Measurements from ENCODE around the gene PIGZ.
A peak's percentile ranks its signal among the peaks of the same experiment; 100 is the strongest.

Gene PIGZ, protein sequence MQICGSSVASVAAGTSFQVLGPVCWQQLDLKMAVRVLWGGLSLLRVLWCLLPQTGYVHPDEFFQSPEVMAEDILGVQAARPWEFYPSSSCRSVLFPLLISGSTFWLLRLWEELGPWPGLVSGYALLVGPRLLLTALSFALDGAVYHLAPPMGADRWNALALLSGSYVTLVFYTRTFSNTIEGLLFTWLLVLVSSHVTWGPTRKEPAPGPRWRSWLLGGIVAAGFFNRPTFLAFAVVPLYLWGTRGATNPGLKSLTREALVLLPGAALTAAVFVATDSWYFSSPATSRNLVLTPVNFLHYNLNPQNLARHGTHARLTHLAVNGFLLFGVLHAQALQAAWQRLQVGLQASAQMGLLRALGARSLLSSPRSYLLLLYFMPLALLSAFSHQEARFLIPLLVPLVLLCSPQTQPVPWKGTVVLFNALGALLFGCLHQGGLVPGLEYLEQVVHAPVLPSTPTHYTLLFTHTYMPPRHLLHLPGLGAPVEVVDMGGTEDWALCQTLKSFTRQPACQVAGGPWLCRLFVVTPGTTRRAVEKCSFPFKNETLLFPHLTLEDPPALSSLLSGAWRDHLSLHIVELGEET

DNA sequence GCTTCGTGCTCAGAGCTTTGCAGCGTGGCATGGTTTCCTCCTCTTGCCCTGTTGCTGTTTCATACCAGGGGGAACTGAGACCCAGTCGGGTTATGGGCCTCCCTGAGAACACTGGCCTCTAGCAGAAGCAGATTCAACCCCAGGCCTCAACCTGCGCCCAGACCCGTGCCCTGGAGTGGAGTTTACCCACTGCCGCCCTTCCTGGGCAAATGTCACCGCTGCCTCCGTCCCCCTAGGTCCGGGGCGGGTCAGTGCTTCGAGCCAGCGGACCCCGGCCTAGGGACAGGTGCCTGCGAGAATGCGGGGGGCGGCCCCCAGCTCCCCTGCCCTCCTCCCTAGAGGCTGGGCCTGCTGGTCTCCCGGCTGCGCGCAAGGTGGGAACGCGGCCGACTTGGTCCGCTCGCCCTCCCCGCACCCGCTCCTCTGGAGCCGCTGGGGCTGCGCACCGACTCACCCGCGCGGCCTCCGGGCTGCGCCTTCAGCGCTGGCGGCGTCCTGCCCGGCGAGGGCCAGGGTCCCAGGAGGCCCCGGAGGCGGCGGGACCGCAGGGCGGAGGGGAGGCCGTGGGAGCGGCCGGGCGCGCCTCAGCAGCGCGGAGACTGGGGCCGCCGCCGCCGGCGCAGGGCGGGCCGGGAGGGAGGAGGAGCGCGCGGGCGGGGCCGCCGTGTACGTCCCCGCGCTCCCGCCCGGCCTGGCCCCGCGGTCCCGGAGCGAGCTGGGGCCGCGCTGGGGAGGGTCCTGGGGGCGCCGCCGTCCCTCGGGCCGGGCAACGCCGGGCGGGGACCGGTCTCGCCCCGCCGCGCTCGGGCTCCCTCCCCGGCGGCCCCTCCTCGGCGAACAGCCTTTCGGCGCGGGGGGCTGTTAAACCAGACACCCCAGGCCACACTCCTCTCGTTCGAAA, at the start of gene PIGZ:
Gene PIGZ, minus strand, starts transcription at position 601 of the 901 bp plus-strand sequence. CDS start 16,802 bp downstream, outside the sequence.
- DNase-seq (ENCODE audit: low spot score) = no peak

DNA sequence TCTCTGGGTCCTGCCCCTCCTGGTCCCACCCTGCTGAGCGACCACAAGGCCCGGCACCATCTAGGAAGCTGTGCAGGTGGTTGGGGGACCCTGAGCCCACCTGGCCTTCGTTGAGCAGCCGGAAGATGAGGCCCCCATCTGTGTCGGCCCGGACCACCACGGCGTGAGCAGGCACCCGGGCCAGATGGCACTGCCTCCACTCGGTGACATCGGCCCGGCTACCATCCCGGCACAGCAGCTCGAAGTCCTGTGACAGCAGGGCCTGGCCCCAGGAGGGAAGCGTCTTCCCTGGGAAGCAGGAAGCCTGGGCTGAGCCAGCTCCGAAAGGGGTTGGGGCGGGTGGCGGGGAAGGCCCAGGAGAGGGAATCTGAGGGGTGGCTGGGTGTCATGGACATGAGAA, 48.4 kb upstream of the PIGZ start:
- DNase-seq (ENCODE audit: low spot score) = no peak

DNA sequence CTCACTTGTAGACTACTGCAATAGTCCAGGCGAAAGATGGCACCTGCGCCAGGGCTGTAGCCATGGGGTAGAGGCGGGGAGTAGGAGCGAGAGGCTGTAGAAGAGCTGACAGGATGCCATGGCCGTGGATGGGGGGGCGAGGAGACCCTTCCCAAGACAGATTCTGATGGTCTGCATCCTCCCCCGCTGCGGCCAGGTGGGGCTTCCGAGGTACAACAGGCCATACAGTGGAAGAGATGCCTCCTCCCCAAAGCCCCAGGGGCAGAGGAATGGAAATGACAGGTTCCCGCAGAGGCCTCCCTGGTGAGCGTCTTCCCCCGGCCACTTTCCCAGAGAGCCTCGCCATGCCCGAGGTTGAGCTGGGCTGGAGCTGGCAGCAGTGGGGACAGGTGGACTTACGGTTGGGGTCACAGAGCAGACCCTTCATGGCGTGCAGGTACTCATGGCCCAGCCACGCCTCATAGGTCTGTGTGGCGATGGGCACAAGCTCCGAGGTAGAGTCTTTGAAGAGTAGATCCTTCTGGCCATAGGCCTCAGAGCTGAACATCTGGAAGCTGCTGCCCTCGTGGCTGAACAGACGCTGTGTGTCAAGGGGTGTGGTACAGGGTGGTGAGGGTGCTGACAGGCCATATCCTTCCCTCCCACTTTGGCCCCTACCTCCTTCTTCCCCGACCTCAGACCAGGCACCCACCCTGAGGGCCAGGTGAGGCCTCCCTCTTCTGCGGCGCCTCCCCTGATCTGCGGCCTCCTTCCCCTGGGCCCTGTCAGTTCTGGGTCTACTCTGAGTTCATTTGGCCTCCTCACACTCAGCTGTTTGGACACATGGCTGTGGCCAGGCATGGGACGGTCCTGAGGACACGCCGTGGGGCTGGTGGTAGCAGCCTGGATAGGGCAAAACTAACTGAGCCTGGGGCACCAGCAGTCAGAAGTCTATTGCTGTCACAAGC, 47.4 kb upstream of the PIGZ start:
- no peak for DNase-seq (ENCODE audit: low spot score)

DNA sequence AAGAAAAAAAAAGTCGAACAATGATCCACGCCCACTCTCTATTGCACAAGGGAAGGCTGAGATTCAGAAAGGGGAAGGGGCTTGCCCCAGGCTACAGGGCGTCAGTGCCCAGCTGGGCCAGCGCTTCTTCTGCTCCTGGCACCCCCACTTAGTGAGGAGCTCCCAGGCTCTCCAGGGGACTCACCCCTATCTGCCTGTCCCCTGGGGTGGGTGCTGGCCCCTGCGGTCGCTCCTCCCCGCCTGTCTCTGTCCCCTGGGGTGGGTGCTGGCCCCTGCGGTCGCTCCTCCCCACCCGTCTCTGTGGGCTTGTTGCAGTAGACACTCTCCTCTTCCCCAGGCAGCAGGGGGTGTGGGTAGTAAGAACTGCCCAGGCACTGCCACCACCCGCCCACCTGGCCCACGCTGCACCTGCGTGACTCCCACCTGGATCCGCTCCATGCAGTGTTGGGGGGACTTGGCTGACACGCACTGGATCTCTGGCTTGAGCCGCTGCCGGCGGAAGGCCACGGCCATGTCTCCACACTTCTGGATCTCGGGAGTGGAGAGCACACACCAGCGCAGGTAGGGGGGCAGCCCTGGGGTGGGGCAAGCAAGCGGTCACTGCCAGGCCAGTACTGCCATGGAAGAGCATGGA, 46.4 kb upstream of the PIGZ start:
- no peak for DNase-seq (ENCODE audit: low spot score)

DNA sequence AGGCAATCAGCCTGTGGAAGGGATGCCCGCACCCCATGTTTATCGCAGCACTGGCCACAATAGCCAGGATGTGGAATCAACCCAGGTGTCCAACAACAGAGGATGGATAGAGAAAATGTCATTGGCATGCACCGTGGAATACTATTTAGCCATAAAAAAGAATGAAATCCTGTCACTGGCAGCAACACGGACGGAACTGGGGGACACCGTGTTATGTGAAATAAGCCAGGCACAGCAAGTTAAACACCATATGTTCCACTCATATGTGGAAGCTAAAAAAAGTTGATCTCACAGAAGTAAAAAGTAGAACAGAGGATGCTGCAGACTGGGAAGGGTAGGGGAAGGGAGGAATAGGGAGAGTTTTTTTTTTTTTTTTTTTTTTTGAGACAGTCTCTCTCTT, 45.4 kb upstream of the PIGZ start:
- no peak for DNase-seq (ENCODE audit: low spot score)

DNA sequence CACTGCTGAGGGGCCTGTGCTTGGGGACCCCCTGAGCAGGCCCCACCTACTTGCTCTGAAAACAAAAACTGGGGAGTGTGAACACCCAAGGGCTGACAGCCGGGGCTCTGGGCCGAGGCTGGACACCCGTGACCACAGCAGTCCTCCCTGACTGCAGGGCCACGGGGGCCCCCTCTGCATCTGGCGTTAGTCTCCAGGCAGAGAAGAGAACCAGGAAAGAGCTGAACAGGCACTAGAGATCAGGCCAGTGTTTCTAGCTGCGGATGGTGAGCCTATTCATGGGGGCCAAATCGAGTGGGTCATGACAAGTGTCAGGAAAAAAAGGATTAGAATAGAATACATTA, 43.9 kb upstream of the PIGZ start:
- no peak for DNase-seq (ENCODE audit: low spot score)

DNA sequence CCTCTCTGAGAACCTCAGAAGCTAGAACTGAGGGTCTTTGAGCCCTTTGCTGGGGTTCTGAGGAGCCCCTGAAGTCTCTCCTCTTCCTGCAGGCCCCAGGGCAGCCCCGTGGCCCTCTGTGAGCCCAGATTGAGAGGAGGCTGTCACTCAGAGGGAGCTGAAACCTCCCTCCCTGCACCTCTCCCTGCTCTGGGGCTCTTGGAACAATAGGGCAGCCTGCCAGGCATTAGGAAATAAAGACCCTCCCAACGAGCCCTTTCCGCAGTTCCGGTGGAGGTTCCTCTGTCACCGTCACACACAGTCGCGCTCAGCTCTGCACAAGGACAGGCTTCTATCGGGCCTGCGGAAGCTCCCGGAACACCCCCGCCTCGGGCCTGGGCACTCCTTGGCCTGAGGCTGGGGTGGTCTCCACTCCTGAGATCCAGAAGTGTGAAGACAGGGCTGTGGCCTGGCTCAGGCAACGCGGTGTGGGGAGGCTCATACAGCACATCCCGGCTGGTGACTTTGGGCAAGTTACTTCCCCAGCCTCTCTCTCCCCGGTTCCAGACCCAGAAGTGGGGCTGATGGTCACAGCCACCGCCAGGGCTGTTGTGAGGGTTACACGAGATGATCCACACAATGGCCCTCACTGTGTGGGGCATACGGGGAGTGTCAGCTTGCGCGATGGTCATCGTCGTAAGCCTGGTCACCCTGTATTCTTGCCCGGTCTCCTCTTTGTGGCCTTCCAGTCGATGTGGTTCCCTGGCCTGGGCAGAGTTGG, 43.3 kb upstream of the PIGZ start:
- DNase-seq (ENCODE audit: low spot score) = no peak

DNA sequence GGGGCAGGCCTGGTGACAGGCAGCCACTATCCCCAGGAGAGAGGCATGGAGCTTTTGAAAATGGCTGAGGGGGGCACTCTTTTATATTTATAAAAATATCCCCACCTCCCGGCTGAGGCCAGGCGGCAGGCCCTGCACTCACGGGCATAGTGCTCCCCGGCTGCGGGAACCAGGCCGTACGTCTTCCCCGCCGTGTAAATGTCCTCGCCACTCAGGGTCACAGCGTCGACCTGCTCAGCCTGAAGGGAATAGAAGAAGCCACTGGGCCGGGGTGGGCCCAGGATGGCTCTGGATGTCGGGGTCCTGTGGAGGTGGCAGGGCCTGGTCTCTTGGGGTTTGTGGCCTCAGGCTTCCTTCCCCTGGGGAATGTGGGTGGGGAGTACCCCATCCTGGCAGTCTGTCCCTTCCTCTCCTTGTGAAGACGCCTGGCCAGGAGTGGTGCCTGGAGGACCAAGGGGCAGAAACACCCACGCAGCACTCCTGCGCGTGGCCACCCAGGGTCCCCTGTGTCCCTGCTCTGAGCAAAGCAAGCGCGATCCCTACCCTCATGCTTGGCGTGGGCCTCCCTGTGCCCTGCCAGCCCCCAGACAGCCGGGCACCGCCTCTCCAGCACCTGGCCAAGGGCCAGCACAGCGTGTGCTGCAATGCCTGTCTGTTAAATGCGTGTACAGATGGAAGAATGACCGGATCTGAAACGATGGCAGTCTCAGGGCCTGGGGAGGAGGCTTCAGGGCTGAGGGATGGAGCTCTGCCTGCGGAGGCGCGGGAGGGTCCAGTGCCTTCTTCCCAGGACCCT, 42.1 kb upstream of the PIGZ start:
- no peak for DNase-seq (ENCODE audit: low spot score)

DNA sequence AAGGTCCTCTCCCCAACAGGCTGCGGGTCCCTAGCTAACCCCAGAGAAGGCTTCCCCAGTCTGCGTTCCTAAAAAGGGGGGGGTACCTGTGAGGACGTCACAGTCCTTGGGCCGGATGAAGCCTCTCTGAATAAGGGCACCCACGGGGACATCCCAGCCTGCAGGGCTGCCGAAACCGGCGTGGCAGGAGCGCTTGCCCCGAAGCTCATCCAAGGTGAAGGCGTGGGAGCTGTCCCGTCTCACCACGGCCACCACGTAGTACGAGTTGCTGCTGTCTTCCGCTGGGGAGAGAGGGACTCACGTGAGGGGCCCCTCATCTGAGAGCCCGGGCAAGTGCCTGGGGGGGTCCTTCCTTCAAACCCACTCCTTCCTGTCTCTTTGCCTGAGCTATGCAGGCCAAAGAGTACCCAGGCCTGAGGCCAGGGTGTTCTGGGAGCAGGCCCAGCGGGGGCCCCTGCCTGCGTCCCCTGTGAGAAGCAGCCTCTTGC, 40.9 kb upstream of the PIGZ start:
- no peak for DNase-seq (ENCODE audit: low spot score)

DNA sequence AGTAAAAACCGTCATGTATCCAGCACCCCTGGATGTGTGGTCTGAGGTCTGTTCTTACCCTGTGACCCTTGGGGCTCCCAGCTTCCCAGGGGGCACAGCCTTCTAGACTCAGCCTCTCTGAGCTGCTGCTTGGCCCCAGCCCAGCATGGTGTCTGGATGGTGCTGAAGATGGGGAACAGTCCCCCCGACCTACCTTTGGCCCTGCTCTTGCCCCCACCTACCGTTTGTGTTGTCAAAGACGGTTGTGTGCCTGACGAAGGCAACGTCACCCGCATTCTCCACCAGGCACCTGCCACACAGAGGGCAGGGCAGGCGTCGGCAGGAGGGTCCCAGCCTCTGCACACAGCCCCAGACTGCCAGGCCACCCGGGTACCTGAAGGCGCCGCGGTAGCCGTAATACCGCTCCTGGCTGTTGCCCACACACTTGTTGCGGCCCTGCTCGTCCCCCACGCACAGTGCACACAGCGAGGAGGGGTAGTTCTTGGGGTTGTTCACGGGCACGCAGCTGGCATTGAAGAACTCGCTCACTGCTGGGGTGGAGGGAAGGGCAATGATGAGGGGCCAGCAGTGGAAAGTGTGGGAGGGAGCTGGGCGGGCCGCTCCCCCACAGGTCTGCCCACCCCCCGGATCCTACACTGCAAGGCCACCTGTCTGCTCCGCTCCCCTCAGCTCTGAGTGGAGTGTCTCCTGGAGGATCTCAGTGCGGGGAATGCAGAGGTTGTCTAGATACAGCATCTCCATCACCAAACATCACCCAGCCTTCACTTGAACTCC, 40.0 kb upstream of the PIGZ start:
- DNase-seq (ENCODE audit: low spot score) = no peak

DNA sequence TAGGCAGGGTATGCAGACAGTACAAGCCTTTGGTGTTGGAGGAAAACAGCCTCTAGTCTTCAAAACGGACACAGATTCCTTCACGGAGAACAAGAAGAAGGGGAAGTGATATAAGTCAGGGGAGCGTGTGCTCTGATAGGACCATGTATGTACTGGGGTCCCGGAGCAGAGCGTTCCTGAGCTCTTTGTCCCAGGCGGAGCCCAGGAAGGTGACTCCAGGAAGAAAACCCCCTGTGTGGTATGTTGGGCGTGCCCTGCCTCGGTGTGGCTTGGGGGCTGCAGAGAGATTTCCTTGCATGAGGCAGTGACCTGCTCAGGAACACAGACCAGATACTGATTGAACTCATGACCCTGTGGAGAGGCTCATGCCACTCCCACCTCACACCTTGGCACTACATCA, 39.3 kb upstream of the PIGZ start:
- no peak for DNase-seq (ENCODE audit: low spot score)

DNA sequence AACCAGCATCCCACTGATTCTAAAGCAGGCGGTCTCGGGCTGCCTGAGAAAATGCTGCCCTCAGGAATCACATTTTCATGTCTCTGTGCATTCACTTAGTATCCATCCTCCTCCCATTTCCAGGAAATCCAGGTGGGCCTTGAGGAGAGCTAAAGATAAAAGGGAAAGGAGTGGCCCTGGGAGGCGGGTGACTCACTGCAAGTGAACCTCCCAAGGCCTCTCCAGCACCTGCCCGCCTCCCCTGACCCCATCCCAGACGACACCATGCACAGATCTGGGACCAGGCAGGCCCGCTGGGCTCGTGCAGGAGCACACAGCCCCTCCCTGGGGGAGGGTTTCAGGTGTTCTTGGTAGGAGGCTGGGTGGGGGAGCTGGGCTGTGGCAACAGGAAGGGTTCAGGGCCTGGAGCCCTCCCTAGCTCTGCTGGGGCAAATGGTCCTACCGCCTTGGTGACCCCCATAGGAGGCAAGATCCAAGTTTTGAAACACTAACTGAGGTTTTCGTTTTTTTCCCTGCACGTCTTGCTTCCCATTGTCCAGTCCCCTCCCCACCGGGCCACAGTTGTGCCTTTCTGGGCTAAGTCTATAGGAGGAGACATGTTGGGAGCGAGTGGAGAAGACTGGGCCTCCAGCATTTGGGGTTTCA, 38.8 kb upstream of the PIGZ start:
- DNase-seq (ENCODE audit: low spot score) = no peak

DNA sequence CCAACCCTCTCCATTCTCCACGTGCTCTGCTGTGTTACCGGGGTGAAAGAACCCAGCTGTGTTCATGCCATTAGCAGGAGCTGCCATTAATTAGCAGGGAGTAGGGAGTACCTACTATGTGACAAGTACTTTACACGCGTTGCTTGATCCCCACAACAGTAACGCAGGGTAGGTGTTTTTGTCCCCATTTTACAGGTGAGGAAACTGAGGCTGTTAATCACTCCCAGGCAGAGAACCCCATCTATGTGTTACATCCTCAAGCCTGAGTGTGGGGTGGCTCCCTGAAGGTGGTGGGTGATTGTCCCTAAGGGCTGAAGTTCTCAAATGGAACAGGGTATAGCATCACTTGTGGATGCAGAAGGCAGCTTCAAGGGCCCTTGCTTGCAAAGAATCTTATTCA, 38.2 kb upstream of the PIGZ start:
- DNase-seq (ENCODE audit: low spot score) = no peak

DNA sequence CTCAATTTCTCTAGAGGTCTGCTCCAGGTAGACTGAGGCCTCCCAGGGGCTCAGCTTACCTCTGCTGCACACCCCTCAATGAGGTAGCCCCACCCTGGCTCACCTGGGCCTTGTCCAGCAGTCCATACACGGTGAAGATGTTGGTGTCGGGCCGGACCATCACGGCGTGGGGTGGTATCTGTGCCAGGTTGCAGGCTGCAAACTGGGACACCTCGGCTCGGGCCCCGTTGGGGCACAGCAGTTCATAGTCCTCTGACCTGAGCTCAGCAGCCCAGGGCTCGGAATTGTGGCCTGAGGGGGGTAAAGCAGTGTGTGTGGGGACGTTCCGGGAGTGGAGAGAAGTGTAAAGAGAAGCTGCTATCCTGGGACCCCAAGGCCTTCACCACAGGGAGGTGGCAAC, 37.8 kb upstream of the PIGZ start:
- DNase-seq (ENCODE audit: low spot score) = no peak

DNA sequence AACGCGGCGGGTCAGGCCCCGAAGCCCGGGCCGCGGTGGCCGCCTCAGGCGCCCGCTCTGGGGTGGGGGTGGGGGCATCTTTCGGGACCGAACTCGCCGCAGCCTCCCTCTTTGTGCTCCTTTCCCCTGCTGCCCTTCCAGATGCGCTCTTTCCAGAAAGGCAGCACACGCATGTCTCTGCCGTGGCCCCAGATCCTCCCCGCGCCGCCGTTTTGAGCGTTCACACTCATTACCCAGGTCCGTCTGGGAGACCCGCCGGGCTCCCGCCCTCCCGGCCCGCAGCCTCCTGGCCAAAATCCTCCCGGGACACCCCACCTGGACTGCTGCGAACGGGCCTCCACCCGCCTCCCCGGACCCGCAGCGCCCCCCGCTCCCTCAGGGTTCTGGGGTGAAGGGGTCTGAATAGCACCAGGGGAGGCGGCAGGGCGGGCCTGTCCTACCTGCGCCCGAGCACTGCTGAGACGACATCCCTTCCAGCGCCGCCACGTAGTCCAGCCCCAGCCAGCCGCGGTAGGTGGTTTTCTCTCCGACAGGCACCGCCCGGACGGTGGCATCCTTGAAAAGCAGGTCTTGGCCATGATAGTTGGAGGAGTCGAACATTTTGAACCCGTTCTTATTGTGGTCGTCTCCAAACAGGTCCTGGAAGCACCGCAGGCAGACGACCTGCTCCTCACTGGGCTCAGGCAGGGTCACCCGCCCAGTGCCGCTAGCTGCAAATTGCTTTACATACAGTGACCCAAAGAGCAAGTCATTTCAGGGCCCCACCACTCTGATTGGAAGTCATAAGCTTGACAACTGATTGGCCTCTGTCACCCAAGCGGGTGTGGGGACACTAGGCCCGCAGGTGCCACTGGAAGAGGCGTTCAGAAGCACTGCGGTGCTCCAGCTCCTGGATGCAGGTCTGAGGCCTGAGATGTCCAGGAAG, 35.1 kb upstream of the PIGZ start:
- no peak for DNase-seq (ENCODE audit: low spot score)

DNA sequence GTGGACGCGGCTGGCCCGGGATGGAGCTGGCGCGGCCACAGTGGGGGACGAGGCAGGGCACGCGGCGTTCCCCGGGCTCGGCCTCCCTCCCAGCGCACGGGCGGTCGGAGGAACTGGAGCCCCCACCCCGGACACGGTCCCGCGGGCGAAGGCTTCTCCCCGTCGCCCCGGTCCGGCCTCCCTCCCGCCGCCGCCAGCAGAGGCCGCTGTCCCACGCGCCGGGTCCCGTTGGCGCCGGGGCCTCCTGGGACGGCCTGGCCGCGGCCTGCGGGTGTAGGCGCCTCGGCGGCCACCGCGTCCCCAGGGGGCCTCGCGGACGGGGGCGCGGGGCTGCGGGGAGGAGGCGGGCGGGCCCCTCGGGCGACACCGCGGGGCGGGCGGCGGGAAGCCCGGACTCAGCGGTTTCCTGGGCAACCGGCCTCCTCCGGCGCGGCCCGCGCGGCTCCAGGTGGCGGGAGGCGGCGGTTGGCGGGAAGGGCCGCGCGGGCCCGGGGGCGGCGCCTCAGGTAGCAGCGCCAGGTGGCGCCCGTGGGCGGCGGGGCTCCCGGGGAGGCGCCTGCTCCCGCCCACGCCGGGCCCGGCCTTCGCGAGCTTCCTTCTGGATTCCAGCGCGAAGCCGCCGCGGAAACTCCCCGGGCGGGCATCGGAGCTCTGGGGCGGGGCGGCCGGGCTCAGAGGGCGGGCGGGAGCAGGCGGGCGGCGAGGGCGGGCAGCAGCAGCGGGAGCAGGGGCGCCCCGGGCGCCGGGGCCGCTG, 34.2 kb upstream of the PIGZ start:
- DNase-seq (ENCODE audit: low spot score) = peak; percentile 42

Data from pons (tissue), 1 donor.